ENCODE measurements around the gene TAF11L14.

Gene TAF11L14

GRCh38 chr5:17680737-17681136, 46.5 kb downstream of the TAF11L14 start:
- no peak for DNase-seq
